MCF 10A (cell line): ENCODE data around the gene PMEPA1. TPM values are rescaled to one million over a fixed set of nuclear protein-coding genes. Genes with fewer than 3 reads are reported as not detected.

Source experiments
- BruUV-seq: library from RNA; stranded (reverse); fragments of 400-500 nt; replicated peaks from 2 replicates; lab custom pipeline; 2021; lab: Mats Ljungman, UMichigan
- CTCF ChIA-PET: fragments of 300-600 bp; sonication (Branson Sonifier 250); formaldehyde crosslinking; extraction: SDS; loops from one replicate; lab custom pipeline; 2021; ENCODE audit warnings: antibody characterized with exemption, inconsistent platforms; lab: Yijun Ruan, JAX
- POLR2A ChIA-PET: fragments of 300-600, 350-650 bp; sonication (Branson Sonifier 250); formaldehyde crosslinking; extraction: SDS; loops from one replicate; lab custom pipeline; 2020; ENCODE audit warnings: antibody characterized with exemption, inconsistent platforms; lab: Yijun Ruan, JAX
- DNase-seq: peaks from one replicate; pipeline ENCODE4 v3.0.0-alpha.2; 2018; ENCODE audit not compliant: unreplicated experiment
- H3K27ac Mint-ChIP-seq: one replicate; pipeline ENCODE4 v1.8.0; 2022; ENCODE audit warnings: mild to moderate bottlenecking, low read depth, mixed read lengths; ENCODE audit not compliant: unreplicated experiment
- H3K27me3 Mint-ChIP-seq: one replicate; pipeline ENCODE4 v1.8.0; 2022; ENCODE audit warnings: mixed read lengths; ENCODE audit not compliant: insufficient read depth, unreplicated experiment
- H3K36me3 Mint-ChIP-seq: one replicate; pipeline ENCODE4 v1.8.0; 2022; ENCODE audit warnings: mild to moderate bottlenecking, moderate library complexity, mixed read lengths; ENCODE audit not compliant: insufficient read depth, unreplicated experiment
- H3K4me1 Mint-ChIP-seq: one replicate; pipeline ENCODE4 v1.8.0; 2022; ENCODE audit warnings: mixed read lengths; ENCODE audit not compliant: insufficient read depth, unreplicated experiment
- H3K4me3 Mint-ChIP-seq: one replicate; pipeline ENCODE4 v1.8.0; 2022; ENCODE audit warnings: mild to moderate bottlenecking, moderate library complexity, mixed read lengths; ENCODE audit not compliant: unreplicated experiment
- H3K9me3 Mint-ChIP-seq: one replicate; pipeline ENCODE4 v1.8.0; 2022; ENCODE audit warnings: mixed read lengths; ENCODE audit not compliant: unreplicated experiment
- CTCF ChIP-seq: fragments of 200-600 bp; IDR thresholded peaks from one replicate; pipeline ENCODE4 v1.8.0; 2022; ENCODE audit warnings: antibody characterized with exemption, mild to moderate bottlenecking; ENCODE audit not compliant: unreplicated experiment
- intact Hi-C: fragments of 100-400 bp; cut with micrococcal nuclease; formaldehyde crosslinking; loops from 2 replicates; pipeline ENCODE4 v1.14.1; 2022
- total RNA-seq: library from RNA; stranded (reverse); gene quantifications from 2 replicates; pipeline ENCODE4 v1.2.3, GENCODE V29; 2022

PMEPA1 gene
- total RNA-seq, 1 experiment from 2014 or later, result 68.5 TPM

- ChIA-PET POLR2A (no interaction called here), CTCF (interaction anchor here (1.1 kb wide), 1 partner anchor 600 kb away, joined by 3 read pairs; no protein-coding TSS in a partner anchor)
- H3K9me3 Mint-ChIP-seq, result no peaks in the 10 kb centered on the region
- no peak for DNase-seq
- H3K36me3 Mint-ChIP-seq, result no peaks in the 10 kb centered on the region
- no TSS peak for BruUV-seq
- H3K27me3 Mint-ChIP-seq, result peaks cover 66% of the 10 kb centered on the region
- H3K4me1 Mint-ChIP-seq, result no peaks in the 10 kb centered on the region
- intact Hi-C loops, result no loop called here
- H3K27ac Mint-ChIP-seq, result no peak overlapping the region
- no peak overlapping the region for H3K4me3 Mint-ChIP-seq
- TF ChIP-seq CTCF, result no peak
Measured at GRCh38 chr20:57608516-57608915, 101.3 kb downstream of the PMEPA1 start.

GRCh38 chr20:57605878-57606277 lies 103.9 kb downstream of the PMEPA1 start:
- H3K9me3 Mint-ChIP-seq, result no peaks in the 10 kb centered on the region
- ChIA-PET CTCF (interaction anchor here (0.6 to 1.8 kb wide), 8 partner anchors 9 to 607 kb away, joined by 3 to 19 read pairs (median 4); no protein-coding TSS in a partner anchor), POLR2A (no interaction called here)
- H3K36me3 Mint-ChIP-seq, result no peaks in the 10 kb centered on the region
- BruUV-seq, result no TSS peak
- no peaks in the 10 kb centered on the region for H3K4me1 Mint-ChIP-seq
- intact Hi-C loops, result no loop called here
- no peak for TF ChIP-seq CTCF
- H3K27ac Mint-ChIP-seq, result no peak overlapping the region
- H3K4me3 Mint-ChIP-seq, result no peak overlapping the region
- H3K27me3 Mint-ChIP-seq, result peaks cover 64% of the 10 kb centered on the region
- no peak for DNase-seq

- ChIA-PET POLR2A (no interaction called here), CTCF (interaction anchor here (1.2 to 1.8 kb wide), 2 partner anchors 605 to 606 kb away, joined by 4 to 19 read pairs; no protein-coding TSS in a partner anchor)
- no peak for DNase-seq
- no peak overlapping the region for H3K27ac Mint-ChIP-seq
- H3K36me3 Mint-ChIP-seq, result no peaks in the 10 kb centered on the region
- no peaks in the 10 kb centered on the region for H3K9me3 Mint-ChIP-seq
- intact Hi-C loops, result no loop called here
- no peak for TF ChIP-seq CTCF
- no peaks in the 10 kb centered on the region for H3K4me1 Mint-ChIP-seq
- BruUV-seq, result no TSS peak
- peaks cover 56% of the 10 kb centered on the region for H3K27me3 Mint-ChIP-seq
- H3K4me3 Mint-ChIP-seq, result no peak overlapping the region
Measured at GRCh38 chr20:57605045-57605444, 104.8 kb downstream of the PMEPA1 start.

- intact Hi-C loops, result no loop called here
- Mint-ChIP-seq H3K36me3 (no peaks in the 10 kb centered on the region), H3K9me3 (no peaks in the 10 kb centered on the region), H3K4me1 (no peaks in the 10 kb centered on the region), H3K27me3 (peaks cover 37% of the 10 kb centered on the region), H3K4me3 (no peak overlapping the region), H3K27ac (no peak overlapping the region)
- BruUV-seq, result no TSS peak
- TF ChIP-seq CTCF, result no peak
- no peak for DNase-seq
- ChIA-PET CTCF (interaction anchor here (0.7 to 11.8 kb wide), 3 partner anchors 16 to 607 kb away, joined by 3 to 435 read pairs (median 5); no protein-coding TSS in a partner anchor), POLR2A (no interaction called here)
Measured at GRCh38 chr20:57603120-57603519, 106.7 kb downstream of the PMEPA1 start.
